WERI-Rb-1 (cell line): ENCODE data around the gene NOC4L.

Experiments
- DNase-seq: peaks from one replicate; pipeline ENCODE4 v3.0.0-alpha.2; 2020
- H3K27ac ChIP-seq: fragments of 250-450 bp; sonication (Bioruptor Pico); 2 replicates; pipeline ENCODE4 v1.5.1; 2020; ENCODE audit warnings: mild to moderate bottlenecking, moderate library complexity
- H3K27me3 ChIP-seq: fragments of 250-450 bp; sonication (Bioruptor Pico); 2 replicates; pipeline ENCODE4 v1.5.1; 2021; ENCODE audit warnings: mild to moderate bottlenecking, low read depth, moderate library complexity; ENCODE audit not compliant: insufficient read depth, severe bottlenecking
- H3K36me3 ChIP-seq: fragments of 250-450 bp; sonication (Bioruptor Pico); 2 replicates; pipeline ENCODE4 v1.5.1; 2020; ENCODE audit warnings: mild to moderate bottlenecking, moderate library complexity
- H3K4me3 ChIP-seq: 2 replicates; pipeline ENCODE4 v1.5.1; 2011; ENCODE audit warnings: low read depth, mild to moderate bottlenecking, control low read depth, low read length
- H3K9me3 ChIP-seq: fragments of 250-450 bp; sonication (Bioruptor Pico); 2 replicates; pipeline ENCODE4 v1.5.1; 2021; ENCODE audit warnings: mild to moderate bottlenecking, moderate library complexity; ENCODE audit not compliant: severe bottlenecking
- TF ChIP-seq, protein P1 (sequence below): IDR thresholded peaks from 2 replicates; pipeline ENCODE4 v1.5.1; 2011; ENCODE audit warnings: low read depth, mild to moderate bottlenecking, control low read depth, inconsistent platforms, low read length

Gene NOC4L

DNA sequence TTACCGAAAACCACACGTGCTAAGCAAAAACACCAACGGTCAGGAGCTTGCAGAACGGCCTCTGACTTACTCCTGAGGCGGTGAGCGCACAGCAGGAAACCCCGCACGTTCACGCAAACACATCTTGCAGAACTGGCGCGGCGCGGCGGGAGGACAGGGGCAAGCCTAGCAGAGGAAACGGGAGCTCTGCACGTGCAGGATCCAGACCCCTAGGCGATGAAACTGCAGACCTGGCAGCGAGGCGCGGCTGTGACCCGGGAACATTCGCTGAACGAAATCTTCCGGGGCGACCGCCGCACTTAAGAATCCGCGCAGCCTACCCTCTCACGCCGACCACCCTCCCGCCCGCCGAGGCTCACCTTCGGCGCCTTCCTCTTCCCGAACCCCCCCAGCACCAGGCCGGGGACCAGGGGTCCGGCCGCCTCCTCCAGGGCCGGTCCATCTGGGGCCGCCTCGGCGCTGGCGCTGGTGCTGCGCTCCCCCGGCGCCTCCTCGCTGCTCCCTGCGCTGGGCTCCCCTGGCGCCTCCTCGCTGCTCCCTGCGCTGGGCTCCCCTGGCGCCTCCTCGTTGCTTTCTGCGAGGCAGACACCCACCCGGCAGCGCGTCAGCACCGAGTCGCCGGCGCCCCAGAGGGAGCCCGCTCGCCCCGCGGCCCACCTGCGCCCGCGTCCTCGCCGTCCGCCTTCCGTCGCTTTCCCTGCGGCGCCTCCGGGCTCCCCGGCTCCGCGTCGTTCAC lies 753 bp upstream of the NOC4L start:
- H3K36me3 ChIP-seq: peaks cover 76% of the 10 kb centered on the region
- H3K27me3 ChIP-seq: no peaks in the 10 kb centered on the region
- TF ChIP-seq, protein P1, sequence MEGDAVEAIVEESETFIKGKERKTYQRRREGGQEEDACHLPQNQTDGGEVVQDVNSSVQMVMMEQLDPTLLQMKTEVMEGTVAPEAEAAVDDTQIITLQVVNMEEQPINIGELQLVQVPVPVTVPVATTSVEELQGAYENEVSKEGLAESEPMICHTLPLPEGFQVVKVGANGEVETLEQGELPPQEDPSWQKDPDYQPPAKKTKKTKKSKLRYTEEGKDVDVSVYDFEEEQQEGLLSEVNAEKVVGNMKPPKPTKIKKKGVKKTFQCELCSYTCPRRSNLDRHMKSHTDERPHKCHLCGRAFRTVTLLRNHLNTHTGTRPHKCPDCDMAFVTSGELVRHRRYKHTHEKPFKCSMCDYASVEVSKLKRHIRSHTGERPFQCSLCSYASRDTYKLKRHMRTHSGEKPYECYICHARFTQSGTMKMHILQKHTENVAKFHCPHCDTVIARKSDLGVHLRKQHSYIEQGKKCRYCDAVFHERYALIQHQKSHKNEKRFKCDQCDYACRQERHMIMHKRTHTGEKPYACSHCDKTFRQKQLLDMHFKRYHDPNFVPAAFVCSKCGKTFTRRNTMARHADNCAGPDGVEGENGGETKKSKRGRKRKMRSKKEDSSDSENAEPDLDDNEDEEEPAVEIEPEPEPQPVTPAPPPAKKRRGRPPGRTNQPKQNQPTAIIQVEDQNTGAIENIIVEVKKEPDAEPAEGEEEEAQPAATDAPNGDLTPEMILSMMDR: no peak
- peak overlapping the region; percentile 36; the same call in 1 of the 2 replicates for H3K27ac ChIP-seq
- H3K9me3 ChIP-seq: peaks cover 3% of the 10 kb centered on the region
- peak overlapping the region; percentile 76 for H3K4me3 ChIP-seq
- no peak for DNase-seq

DNA sequence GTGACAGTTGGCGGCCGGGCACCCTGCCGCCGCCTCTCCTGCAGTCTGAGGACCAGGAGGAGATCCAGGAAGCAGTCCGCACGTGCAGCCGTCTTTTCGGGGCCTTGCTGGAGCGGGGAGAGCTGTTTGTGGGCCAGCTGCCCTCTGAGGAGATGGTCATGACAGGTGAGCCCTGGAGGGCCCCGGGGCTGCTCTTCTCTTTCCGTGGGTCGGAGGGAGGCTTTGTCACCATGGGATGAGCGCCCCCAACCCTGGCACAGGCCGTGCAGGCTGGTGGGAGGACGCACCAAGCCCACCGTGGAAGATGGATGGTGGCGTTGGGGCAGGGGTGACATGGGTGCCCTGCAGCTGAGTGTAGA lies 532 bp downstream of the NOC4L start:
- Histone ChIP-seq H3K27ac (peak overlapping the region; percentile 77), H3K36me3 (peaks cover 63% of the 10 kb centered on the region)

DNA sequence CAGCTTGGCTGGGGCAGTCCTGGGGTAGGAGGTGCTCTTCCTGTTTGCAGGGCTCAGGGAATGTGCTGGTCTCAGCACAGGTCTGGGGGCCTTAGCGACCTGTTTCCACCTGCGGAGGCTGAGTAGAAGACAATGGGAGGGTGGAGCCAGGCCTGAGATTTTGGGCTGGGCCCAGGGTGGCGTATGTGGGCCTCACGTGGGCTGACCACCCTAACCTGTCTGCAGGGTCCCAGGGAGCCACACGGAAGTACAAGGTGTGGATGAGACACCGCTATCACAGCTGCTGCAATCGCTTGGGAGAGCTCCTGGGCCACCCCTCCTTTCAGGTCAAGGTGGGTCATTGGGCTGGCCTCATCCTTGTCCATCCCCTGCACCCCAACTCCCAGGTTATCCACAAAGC lies 1.1 kb downstream of the NOC4L start:
- peaks cover 58% of the 10 kb centered on the region for H3K36me3 ChIP-seq
- DNase-seq: no peak
- peaks cover 3% of the 10 kb centered on the region for H3K9me3 ChIP-seq
- H3K4me3 ChIP-seq: no peak overlapping the region; the same call in 1 of the 2 replicates
- no peaks in the 10 kb centered on the region for H3K27me3 ChIP-seq
- no peak overlapping the region for H3K27ac ChIP-seq
- TF ChIP-seq, protein P1: no peak

More for the DNA sequence above, 532 bp downstream of the NOC4L start:
- Histone ChIP-seq H3K27me3 (no peaks in the 10 kb centered on the region), H3K4me3 (peak overlapping the region; percentile 76), H3K9me3 (peaks cover 3% of the 10 kb centered on the region)
- TF ChIP-seq, protein P1: no peak
- no peak for DNase-seq

DNA sequence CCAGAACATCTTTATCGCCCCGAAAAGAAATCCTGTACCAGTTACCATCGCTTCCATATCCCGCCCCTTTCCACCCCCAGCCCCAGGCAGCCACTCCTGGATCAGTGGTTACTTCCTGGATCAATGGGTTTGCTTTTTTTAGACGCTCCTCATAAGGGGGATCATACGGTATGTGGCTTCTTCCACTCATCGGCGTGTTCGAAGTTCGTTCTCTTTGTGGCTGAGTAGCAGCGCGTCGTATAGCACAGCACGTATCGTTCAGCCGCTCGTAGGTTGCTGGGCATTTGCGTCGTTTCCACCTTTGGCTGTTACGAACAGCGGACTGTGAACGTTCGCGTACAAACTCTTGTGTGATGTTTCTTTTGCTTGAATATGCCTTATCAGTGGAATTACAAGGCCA lies 1.8 kb downstream of the NOC4L start:
- Histone ChIP-seq H3K9me3 (peaks cover 3% of the 10 kb centered on the region), H3K27ac (no peak overlapping the region), H3K27me3 (no peaks in the 10 kb centered on the region), H3K4me3 (no peak overlapping the region), H3K36me3 (peaks cover 55% of the 10 kb centered on the region)
- TF ChIP-seq, protein P1: no peak
- DNase-seq: no peak

DNA sequence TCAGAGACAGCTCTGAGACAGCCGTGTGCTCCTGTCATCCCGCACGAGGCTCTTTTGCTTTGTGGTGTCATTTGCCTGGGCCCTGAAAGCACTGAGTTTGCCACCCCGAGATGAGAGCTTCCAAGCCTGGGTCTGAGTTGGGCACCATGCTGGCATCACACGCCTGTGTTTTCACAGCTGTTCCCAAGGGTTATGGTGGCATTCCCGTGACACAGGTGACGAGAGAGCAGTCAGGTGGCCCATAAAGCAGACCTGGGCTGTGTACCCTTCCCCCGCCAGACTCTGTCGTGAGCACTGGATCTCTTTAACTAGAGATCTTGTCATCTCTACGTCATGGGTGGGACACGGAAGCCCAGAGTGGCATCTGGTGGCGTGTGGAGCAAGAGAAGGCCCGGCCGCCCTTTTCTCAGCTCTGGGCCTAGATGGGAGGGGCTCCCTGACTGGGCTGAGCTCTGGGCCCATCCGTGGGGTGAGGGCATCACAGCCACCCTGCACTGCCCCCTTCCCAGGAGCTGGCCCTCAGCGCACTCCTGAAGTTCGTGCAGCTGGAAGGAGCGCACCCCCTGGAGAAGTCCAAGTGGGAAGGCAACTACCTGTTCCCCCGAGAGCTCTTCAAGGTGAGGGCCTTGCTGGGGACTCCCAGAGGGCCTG lies 2.6 kb downstream of the NOC4L start:
- TF ChIP-seq, protein P1: no peak
- no peak for DNase-seq
- Histone ChIP-seq H3K36me3 (peaks cover 55% of the 10 kb centered on the region), H3K4me3 (no peak overlapping the region), H3K9me3 (peaks cover 3% of the 10 kb centered on the region), H3K27ac (no peak overlapping the region), H3K27me3 (no peaks in the 10 kb centered on the region)
